Measurements from ENCODE around the gene CACUL1.

DNA sequence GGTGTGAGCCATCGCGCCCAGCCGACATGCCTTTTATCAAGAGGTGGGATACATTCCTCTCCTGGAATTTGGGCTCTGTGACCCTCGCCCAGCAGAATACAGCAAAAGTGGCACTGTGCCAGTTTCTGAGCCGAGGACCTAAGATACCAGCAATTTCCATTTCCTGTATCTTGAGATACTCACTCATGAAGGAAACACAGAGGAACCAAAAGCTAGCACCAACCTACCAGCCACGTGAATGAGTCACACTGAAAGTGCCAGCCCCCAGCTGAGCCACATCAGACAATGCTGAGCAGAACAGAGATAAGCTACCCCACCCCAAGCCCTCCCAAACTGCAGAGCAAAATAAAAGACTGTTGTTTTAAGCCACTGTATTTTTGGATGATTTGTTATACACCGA, 56.3 kb downstream of the CACUL1 start:
- TF ChIP-seq POLR2A (IDR thresholded peaks at IDR 0.05) = no peak
- TF ChIP-seq, protein P1, sequence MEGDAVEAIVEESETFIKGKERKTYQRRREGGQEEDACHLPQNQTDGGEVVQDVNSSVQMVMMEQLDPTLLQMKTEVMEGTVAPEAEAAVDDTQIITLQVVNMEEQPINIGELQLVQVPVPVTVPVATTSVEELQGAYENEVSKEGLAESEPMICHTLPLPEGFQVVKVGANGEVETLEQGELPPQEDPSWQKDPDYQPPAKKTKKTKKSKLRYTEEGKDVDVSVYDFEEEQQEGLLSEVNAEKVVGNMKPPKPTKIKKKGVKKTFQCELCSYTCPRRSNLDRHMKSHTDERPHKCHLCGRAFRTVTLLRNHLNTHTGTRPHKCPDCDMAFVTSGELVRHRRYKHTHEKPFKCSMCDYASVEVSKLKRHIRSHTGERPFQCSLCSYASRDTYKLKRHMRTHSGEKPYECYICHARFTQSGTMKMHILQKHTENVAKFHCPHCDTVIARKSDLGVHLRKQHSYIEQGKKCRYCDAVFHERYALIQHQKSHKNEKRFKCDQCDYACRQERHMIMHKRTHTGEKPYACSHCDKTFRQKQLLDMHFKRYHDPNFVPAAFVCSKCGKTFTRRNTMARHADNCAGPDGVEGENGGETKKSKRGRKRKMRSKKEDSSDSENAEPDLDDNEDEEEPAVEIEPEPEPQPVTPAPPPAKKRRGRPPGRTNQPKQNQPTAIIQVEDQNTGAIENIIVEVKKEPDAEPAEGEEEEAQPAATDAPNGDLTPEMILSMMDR (IDR thresholded peaks at IDR 0.05) = no peak
- TF ChIP-seq EP300 (IDR thresholded peaks at IDR 0.05) = no peak
- TF ChIP-seq POLR2AphosphoS5 (IDR thresholded peaks at IDR 0.05) = no peak

Measured in sigmoid colon (tissue), 4 donors.